T-helper 22 cell (primary cell): Measurements from ENCODE around the gene GOT1.

ENCODE experiments used
- DNase-seq: peaks from one replicate; pipeline ENCODE4 v3.0.0-alpha.2; 2020; ENCODE audit warnings: low read depth

The GOT1 gene

GRCh38 chr10:99358101-99358500, 72.3 kb downstream of the GOT1 start:
- DNase-seq: no peak

GRCh38 chr10:99357691-99358090, 72.7 kb downstream of the GOT1 start:
- no peak for DNase-seq

- no peak for DNase-seq
Observed at GRCh38 chr10:99353182-99353581, 77.2 kb downstream of the GOT1 start.

- no peak for DNase-seq
Observed at GRCh38 chr10:99347672-99348071, 82.8 kb downstream of the GOT1 start.
